HG02798 (cell line): ENCODE measurements around the gene CNGA1.
"Not testable (repeated sequence)": the region's sequence is repeated elsewhere in the genome, so short reads cannot be mapped to it uniquely, and the experiment has no call there.

Source experiments
- ATAC-seq: cut with Tn5 transposase; IDR thresholded peaks from one replicate; pipeline ENCODE4 v1.9.1; 2021; ENCODE audit warnings: mild to moderate bottlenecking; ENCODE audit not compliant: unreplicated experiment, poor library complexity

The CNGA1 gene

GRCh38 chr4:48031802-48032525 lies 15.5 kb upstream of the CNGA1 start:
- no peak for ATAC-seq

- no peak for ATAC-seq
Measured at GRCh38 chr4:48030470-48030869, 14.0 kb upstream of the CNGA1 start.

GRCh38 chr4:48028696-48029095 lies 12.2 kb upstream of the CNGA1 start:
- ATAC-seq = peak; percentile 73

GRCh38 chr4:48027653-48028052 lies 11.2 kb upstream of the CNGA1 start:
- ATAC-seq = peak; percentile 66

- no peak for ATAC-seq
Measured at GRCh38 chr4:48025005-48025404, 8.5 kb upstream of the CNGA1 start.

- ATAC-seq = no peak
Measured at GRCh38 chr4:48024522-48024921, 8.0 kb upstream of the CNGA1 start.

GRCh38 chr4:48022192-48022799 lies 5.8 kb upstream of the CNGA1 start:
- ATAC-seq = no peak

- ATAC-seq = no peak
Measured at GRCh38 chr4:48021100-48021499, 4.6 kb upstream of the CNGA1 start.

GRCh38 chr4:48018112-48018511 lies 1.6 kb upstream of the CNGA1 start:
- ATAC-seq = no peak

GRCh38 chr4:48017108-48017571 lies 659 bp upstream of the CNGA1 start:
- peak; percentile 11 for ATAC-seq

GRCh38 chr4:48015678-48016077 lies 803 bp downstream of the CNGA1 start:
- no peak for ATAC-seq

GRCh38 chr4:48015216-48015615 lies 1.3 kb downstream of the CNGA1 start:
- no peak for ATAC-seq

GRCh38 chr4:48012824-48013223 lies 3.7 kb downstream of the CNGA1 start:
- no peak for ATAC-seq

GRCh38 chr4:48011722-48012121 lies 4.8 kb downstream of the CNGA1 start:
- no peak for ATAC-seq

GRCh38 chr4:48010906-48011305 lies 5.6 kb downstream of the CNGA1 start:
- ATAC-seq = not testable (repeated sequence)

GRCh38 chr4:48008021-48008596 lies 8.4 kb downstream of the CNGA1 start:
- no peak for ATAC-seq

- ATAC-seq = no peak
Measured at GRCh38 chr4:48005781-48006180, 10.7 kb downstream of the CNGA1 start.

GRCh38 chr4:48003568-48003967 lies 12.9 kb downstream of the CNGA1 start:
- ATAC-seq = not testable (repeated sequence)

GRCh38 chr4:48002267-48002666 lies 14.2 kb downstream of the CNGA1 start:
- no peak for ATAC-seq

GRCh38 chr4:47996021-47996420 lies 20.5 kb downstream of the CNGA1 start:
- ATAC-seq = no peak

GRCh38 chr4:47992475-47992874 lies 24.0 kb downstream of the CNGA1 start:
- not testable (repeated sequence) for ATAC-seq

- ATAC-seq = no peak
Measured at GRCh38 chr4:47990145-47990544, 26.3 kb downstream of the CNGA1 start.
